HG02763 (cell line): ENCODE results near the gene FILIP1L.

Source experiments
- ATAC-seq: cut with Tn5 transposase; IDR thresholded peaks from one replicate; pipeline ENCODE4 v1.9.1; 2021; ENCODE audit warnings: mild to moderate bottlenecking, moderate library complexity; ENCODE audit not compliant: unreplicated experiment

Gene FILIP1L

DNA sequence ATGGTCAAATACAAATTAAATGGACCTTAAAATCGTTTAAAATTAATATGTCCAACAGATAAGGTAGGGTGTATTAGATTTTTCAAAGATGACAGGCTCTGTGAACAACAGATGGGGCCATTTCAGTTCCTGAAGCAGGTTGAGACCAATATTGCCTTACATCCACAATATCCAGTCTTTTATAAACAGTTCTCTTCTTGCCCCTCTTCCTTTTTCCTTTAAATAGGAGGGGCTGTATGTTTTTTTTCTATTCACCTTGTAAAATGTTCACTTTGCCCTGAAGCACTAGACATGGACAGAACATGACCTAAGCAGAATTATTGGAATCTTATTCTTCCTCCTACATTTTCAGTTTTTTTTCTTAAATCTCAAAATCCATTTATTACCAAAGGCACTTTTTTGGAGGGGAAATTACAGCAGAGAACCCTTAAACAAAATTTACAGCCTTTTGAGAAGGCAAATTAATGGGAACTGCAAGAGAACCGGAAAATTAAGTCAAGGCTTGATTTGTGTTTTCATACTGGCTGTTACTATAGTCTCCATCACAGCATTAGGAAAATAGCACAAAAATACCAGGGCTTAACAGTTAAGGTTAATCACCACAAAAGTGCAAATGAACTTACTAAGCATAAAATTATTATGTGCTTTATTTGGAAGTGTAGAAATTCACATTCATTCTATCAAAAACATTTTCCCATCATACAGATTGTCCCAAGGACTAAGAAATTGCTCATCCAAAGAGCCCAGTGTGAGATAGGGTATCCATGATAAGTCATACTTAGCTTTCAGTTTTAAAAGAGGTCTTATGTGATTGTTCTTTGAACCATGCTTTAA is 240.8 kb downstream of the FILIP1L start:
- no peak for ATAC-seq

DNA sequence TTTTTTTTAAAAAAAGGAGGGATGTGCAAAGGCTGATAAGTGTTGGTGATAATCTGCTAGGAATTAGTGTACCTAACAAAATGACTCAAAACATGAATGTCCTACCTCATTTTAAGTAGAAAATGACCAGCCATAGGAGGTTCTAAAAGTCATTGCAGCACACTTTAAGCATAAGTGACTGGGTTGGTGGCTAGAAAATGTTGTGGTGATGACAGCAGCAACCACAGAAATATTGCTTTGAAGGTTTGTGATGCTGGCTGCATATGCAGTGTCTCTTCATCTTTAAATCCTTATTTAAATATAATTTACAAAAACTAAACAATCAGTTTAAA is 241.4 kb downstream of the FILIP1L start:
- ATAC-seq: peak; percentile 50

DNA sequence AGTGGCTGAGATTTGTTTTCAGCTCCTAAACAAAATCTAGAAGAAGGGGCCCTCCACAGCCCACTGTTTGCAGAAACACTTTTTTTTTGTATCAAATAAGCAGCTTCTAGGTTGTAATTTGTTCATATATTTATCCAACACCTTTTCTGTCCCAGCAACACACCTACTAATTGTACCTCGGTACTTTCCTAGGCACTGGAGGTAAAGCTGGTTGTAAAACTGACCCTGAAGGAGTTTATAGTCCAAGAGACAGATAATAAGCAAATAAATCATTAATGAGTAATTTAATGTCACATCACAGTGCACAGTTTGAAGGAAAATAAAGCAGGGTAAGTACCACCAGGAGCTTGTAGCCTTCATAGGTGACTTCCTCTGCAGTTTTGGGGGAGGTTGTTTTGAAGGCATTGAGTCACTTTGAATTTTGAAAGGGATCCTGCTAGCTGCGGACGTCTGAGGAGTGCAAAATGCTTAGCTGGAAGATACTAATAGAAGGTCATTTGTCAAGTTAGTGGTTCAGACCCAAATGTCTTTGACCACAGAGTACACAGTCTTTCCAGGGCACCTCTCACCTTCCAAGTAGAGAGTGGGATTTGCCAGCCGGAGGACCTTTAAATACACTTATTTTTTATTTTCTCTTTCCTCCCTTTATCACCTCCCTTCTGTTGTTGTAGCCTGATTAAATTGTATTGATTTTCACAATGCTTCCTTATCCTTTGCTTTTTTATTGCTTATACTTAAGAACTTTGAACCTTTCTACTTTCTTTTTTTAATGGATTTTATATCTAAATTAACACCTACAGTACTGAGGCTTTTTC is 242.9 kb downstream of the FILIP1L start:
- ATAC-seq: no peak

DNA sequence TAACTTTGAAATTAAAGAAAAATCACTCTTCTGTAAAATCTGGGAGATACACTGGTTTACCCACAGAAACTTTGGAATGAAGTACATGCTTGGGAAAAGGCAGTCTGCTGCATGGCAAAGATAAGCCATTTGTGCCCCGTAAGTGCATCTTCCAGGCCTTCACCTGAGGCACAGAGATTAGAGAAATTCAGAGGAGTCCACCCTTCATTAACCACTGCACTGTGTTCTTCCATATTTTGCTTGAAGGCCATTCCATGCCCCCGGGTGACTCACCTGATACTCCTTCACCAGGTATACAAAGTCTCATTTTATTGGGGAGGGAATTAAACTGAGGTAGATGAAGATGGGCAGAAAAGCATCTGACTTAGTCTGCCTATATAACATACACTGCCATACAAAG is 243.6 kb downstream of the FILIP1L start:
- no peak for ATAC-seq

DNA sequence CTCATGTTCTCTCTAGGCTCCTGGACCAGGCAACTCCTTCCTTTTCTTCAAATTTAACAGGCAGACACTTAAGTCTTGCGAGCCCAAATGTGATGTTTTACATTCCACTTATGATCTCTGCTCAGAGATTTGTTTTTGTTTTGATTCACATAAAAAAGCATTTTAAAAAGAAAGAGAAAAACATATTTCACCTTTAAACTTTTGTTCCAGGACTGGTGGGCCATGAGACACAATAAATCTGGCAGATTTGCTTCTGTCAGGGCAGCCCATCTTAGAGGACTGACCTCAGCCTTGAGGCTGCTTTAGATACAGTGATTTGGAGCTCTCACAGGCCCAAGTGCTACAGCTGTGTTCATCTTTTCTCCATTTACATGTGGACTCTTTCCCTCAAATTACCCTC is 244.7 kb downstream of the FILIP1L start:
- no peak for ATAC-seq

DNA sequence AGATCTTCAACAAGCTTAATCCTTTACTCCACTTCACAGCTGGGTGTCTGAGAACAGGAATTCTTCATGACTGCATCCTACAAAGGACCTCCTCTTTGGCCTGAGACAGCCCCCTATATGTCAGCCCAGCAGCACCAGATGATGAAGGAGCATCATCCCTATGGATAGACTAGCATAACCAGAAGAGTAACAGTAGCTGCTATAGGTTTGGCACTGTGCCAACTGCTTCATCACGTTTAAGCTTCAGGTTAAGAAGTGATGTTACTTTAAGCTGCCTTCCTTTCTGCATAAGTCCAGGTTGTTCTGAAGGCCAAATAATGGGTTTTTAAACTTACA is 246.0 kb downstream of the FILIP1L start:
- no peak for ATAC-seq

DNA sequence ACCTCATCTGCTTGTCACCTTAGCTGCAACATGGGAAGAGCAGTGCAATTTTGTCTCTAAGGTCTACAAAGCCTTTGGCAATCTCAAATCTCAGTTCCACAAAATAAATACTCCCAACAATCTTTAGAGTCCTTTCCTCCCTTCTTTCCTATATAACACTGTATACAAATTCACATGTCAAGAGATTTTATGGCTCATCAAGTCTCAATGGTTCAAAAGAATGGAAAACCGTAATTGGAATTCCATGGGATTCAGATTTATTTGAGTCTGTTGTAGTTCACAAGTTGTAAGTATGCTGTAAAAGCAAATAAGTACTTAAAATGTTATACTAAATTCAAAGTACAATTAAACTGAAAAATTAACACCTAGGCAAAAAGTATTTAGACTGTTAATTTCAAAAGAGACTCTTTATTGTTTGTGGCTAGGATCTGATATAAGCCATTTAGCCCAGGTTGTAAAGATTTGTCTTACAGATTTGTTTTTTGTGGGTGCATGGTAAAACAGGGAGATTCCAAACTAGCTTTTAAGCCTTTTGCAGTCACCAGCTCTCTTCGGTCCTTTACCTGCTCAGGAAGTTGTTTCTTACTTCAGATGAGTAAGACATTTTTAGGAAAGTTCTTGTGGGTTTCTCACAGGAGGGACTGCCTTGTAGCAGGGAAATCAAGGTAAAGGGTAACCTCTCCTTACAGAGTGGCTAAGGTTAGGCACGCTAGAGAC is 246.5 kb downstream of the FILIP1L start:
- ATAC-seq: no peak

DNA sequence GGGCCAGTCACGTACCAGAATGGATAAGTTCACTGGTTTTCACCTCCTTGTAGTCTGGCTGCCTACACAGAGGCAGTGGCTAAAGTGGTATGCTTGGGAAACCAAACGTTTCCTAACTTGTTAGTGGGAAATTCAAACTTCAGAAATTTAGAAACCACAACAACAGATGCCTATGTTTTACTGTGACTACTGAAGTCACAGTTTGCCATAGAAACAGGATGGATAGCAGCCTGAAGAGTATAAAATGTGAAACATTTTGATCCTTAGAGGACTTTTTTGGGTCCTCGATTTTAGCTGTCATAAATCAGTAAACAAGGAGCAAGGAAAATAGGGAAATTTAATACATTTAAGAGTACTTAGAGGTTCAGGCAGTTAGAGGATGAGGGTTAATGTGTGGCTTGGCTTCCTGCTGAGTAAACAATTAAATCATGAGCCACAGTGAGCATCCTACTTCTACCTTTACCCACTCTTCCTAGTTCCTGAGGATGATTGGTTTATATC is 248.0 kb downstream of the FILIP1L start:
- peak; percentile 35 for ATAC-seq

DNA sequence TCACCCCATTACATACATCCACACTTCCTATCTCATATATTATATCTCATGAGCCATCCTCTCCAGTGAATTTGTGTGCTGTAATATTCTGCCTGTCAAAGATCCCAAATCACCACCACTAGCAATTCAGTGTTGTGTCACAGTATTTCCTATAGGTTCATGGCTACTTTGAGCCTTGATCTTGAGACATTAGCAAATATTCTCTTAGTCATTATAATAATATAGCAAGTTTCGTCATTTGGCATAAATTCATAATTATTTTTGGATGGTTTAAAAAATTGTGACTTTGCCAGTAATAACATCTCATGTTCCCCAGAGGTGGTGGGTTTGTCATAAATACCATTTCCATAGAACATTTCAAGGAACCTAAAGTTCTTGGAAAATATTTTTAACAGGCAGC is 249.0 kb downstream of the FILIP1L start:
- no peak for ATAC-seq

DNA sequence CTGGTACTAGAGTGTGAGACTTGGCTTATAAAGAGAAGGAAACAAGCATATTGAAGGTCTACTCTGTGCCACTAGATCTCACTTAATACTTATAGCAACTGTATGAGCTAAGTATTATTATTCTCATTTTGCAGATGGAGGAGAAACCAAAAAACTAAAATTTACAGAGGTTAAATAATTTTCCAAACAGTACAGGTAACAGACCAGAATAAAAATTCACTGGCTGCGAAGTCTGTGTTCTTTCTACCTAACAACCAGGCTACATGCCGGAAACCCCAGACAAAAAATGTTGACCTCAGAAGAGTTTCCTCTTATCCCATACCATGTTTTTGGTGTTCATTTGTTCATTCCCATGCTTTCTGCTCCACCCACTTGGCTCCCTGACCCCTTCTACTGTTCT is 250.0 kb downstream of the FILIP1L start:
- no peak for ATAC-seq

DNA sequence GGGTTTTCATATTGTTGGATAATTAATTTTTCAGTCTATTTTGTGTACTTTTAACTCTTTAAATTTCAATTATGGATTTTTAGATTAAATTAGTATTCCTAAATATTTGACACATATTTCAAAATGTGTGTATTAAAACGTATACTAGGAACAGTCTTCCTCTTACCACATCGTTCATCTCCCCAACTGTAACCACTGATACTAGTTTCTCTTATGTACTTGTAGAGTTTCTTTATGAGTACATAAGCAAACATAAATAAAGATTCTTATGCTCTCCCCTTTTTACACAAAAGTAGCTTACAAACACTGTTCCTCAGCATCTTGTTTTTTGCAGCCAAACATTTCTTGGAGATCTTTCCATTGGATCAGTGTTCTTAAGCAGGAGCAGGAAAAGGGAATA is 250.7 kb downstream of the FILIP1L start:
- ATAC-seq: no peak

DNA sequence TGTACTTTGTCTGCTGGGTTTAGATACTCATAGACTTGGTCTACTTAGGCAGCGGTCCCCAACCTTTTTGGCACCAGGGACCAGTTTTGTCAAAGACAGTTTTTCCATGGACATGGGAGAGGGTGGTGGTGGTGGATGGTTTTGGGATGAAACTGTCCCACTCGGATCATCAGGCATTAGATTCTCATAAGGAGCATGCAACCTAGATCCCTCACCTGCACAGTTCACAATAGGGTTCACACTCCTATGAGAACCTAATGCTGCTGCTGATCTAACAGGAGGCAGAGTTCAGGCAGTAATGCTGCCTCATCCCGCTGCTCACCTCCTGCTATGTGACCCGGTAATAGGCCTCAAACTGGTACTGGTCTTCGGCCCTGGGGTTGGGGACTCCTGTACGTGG is 251.3 kb downstream of the FILIP1L start:
- no peak for ATAC-seq

DNA sequence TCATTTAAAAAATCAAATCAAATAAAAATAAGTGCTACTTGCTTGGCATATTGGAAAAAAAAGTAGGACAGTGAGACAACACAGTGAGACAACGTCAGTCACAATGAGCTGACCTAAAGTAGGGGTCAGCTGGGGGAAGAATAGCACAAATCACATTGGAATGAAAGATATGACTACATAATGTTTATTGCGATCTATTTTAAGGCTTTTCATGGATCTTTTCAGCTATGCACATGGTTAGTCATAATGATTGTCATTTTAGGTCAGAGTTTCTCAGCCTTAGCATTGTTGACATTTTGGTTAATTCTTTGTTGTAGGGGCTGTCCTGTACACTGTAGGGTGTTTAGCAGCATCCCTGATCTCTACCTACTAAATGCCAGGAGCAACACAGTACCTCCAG is 252.1 kb downstream of the FILIP1L start:
- ATAC-seq: no peak

DNA sequence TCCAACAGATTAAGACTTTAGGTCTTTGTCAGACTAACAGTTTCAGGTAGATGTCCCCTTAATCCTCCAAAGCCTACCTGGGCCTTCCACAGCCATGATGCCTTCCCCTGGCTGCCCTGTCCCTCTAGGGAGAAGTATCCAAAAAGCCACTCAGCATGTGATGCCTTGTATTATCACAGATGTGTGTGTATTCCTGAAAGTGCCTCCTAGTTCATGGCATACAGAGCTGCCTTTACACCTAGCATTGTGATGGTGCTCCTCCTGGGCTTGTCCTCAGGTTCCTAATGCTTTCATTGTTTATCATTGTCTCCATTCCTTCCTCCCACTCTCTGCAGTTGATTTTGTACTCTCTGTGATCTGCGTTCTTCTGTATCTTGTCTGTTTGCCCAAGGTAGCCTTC is 253.1 kb downstream of the FILIP1L start:
- no peak for ATAC-seq

DNA sequence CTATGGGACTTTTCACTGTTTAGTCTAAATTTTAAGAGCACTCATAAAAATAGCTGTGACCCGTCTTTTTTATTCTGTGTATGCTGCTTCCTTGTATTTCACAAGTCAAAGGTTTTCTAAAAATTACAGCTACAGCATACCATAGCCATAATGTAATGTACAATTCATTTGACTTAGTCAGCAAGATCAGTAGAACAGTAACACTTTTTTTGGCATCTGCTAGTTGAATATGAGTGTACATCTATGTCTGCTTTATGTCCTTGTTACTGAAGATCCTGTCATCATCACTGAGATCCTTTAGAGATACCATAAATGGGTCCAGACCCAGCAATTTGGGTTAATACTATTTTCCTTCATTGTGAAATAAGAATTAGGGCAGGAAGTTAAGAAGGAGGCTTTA is 254.5 kb downstream of the FILIP1L start:
- no peak for ATAC-seq

DNA sequence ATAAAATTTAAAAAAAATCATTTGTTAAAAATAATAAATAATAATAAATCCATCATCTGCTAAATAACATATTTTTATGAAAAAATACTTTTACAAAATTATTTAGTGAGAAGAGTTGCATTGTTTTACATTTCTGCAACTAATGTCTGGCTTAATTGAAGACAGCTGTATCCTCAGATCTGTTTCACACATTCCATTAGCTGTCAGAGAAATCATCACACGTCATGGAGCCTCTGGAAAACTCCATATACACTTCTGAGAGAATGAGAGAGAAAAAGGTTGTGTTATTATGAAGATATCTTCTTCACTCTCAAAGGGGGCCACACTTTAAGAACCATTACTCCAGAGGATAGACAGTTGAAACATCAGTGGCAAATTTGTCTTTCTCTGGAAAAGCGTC is 255.8 kb downstream of the FILIP1L start:
- no peak for ATAC-seq

DNA sequence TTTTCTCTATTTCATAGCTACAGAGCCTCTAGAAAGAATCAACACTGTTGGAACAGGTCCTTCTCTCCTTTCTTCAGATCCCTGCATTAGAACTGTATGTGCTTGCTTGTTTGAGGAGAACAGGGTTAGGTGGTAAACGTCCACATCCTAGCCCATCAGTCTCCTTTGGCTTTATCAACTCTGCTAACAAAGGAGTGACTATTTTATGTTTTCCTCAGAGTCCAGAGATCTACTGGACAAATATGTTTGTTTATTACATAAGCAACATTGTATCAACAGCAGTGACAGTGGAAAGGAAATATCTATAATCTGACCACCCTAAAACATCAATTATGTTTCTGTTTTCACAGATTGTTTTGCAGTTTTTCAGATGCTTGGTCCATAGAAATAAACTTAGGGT is 257.0 kb downstream of the FILIP1L start:
- no peak for ATAC-seq

DNA sequence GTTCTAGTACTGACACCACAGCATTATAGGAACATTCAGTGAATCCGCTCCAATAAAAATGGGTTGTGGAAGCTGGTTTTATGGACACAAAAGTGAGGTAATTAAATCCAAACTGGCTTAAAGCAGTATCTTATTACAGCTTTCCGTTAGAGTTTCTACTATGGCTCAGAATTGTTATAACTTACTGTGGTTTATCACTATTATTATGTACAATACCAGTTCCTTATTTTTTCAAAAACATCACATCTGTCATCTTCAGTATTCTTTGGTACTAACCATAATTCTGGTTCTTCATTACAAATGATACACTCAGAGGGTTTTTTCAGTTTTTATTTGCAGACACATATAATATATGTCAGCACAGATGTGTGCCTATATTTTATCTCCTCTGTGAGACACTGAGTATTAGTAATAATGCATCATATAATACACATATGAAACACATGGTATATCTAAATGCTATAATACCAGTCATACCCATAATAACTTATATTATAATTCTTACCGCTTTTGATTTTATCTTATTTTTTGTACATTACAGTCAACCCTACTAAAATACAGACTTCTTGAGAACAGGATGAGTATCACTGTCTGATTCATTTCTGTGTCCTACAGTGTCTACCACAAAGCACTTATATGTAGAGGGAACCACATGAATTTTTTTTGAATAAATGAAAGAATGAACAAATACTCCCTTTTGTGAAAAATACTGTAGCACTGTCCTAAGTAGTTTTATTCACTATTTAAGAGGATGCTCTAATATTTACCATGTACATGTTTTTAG is 257.7 kb downstream of the FILIP1L start:
- ATAC-seq: no peak

DNA sequence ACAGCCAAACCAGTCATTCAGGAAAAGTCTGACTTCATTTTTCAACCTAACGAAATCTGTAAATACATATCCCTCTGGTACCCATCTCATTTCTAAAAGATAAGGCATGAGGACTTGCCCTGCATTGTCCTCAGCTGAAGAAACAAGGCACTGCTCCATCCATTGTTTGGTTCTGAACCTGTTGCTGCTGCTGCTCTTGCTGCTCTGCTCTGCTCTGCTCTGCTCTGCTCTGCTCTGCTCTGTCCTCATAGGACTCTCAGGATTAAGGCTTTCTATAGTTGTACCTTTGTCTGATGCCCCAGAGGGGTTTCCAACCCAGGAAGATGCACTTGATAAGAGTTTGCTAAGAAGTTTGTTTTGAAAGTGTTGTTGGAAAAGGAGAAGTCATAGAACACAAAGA is 258.4 kb downstream of the FILIP1L start:
- ATAC-seq: no peak

DNA sequence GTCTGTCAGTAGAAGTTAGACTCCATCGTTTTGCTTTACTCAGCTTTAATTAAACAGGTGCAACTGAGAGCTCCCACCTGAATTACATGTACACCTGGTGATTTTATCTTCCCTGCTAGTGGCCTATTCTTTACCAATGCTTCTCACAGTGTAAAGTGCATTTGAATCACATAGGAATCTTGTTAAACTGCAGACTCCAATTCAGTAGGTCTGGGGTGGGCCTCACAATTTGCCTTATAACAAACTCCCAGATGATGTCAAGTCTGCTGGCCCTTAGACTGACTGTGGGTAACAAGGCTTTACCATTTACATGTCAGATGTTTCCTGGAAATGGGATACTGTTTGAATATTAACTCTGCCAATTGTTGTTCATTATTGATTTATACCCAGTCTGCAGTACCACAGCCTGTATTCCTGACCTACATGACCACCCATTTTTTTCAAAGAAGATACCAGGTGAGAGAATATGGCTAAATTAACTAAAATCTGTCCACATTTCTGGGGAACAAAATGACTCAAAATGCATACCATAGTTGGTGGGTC is 259.5 kb downstream of the FILIP1L start:
- no peak for ATAC-seq

DNA sequence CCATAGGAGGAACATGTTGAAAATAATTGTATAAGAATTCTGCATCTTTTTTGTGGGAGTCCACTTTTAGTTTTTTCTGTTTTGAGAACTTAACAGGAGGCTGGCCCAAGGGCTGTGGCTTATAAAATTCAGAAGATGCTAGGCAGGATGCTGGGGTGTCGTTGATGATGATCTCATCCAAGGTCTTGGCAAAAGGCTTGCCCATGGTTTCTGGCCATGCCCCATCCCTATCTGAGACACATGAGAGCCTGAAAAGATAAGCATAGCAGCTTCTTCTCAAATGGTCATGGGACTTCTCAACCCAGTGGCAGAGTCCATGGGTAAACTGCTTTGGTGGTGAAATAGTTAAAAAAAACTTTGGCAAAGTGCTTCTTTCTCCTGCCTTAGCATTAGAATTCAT is 261.4 kb downstream of the FILIP1L start:
- no peak for ATAC-seq
